HG02943 (cell line): ENCODE results near the gene LENG8.
"Not testable (repeated sequence)": the region's sequence is repeated elsewhere in the genome, so short reads cannot be mapped to it uniquely, and the experiment has no call there.

Experiments
- ATAC-seq: cut with Tn5 transposase; IDR thresholded peaks from one replicate; pipeline ENCODE4 v1.9.1; 2021; ENCODE audit warnings: mild to moderate bottlenecking, low read depth, moderate library complexity; ENCODE audit not compliant: unreplicated experiment

LENG8 gene

GRCh38 chr19:54475706-54476105 is 26.7 kb downstream of the LENG8 start:
- ATAC-seq, result no peak

GRCh38 chr19:54477650-54478049 is 28.7 kb downstream of the LENG8 start:
- no peak for ATAC-seq

- ATAC-seq, result no peak
Observed at GRCh38 chr19:54478677-54479266, 29.8 kb downstream of the LENG8 start.

DNA sequence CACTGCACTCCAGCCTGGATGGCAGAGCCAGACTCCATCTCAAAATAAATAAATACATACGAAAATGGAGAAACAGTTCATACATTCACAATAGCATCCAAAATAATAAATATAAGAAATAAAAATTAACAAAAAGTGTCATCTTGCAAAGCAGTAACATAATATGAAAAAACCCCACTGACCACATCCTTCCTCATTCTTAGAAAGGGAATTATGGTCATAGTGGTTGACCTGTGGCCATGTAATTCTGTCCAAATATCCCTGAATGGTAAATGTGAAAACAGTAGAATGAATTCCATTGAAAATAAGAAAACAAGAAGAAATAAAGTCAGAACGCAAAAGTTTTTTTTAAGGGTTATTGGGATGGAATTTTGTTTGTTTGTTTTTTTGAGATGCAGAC is 31.1 kb downstream of the LENG8 start:
- no peak for ATAC-seq

GRCh38 chr19:54481326-54481930 is 32.4 kb downstream of the LENG8 start:
- no peak for ATAC-seq

DNA sequence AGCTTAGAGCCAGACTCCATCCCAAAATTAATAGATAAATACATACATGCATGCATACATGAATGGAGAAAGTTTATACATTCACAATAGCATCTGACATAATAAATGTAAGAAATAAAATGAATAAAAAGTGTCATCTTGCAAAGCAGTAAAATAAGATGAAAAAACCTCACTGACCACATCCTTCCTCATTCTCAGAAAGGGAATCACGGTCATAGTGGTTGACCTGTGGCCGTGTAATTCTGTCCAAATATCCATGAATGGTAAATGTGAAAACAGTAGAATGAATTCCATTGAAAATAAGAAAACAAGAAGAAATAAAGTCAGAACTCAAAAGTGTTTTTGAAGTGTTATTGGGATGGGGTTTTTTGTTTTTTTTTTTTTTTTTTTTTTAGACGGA is 33.9 kb downstream of the LENG8 start:
- ATAC-seq, result no peak

DNA sequence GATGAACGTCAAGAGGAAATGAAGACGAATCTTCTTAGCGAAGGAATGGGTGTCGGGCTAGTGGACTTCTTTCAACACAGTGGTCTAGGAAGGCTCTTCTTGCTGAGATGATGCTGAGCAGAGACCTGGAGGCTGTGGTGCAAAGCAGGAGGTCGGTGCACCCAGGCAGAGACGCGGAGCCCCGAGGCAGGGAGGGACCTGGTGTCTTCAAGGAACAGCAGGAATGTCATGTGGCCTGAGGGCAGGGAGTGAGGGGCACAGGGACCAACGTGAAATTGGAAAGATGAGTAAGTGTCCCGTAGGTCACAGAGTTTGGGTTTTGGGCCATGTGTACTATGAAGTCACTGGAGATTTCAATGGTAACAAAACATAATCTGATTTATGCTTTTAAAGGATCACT is 35.5 kb downstream of the LENG8 start:
- no peak for ATAC-seq

- ATAC-seq, result no peak
Observed at GRCh38 chr19:54485851-54486250, 36.9 kb downstream of the LENG8 start.

DNA sequence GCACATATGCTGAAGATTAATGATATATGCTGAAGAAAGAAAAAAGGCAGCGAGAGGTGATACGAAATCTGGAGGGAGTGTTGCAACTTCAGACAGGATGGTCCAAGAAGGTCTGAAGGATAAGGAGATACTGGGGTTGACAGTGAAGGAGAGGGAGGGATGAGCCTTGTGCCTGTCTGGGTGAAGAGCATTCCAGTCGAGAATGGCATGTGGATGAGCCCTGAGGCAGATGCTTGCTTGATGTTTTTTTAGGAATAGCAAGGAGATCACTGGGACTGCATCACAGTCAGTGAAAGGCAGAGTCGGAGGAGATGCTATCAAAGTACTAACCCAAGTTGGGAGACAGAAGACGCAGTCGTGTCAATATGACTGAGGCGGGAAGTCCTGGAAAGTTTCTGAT is 40.3 kb downstream of the LENG8 start:
- no peak for ATAC-seq

- ATAC-seq, result no peak
Observed at GRCh38 chr19:54489766-54490165, 40.8 kb downstream of the LENG8 start.

- ATAC-seq, result no peak
Observed at GRCh38 chr19:54492568-54492967, 43.6 kb downstream of the LENG8 start.

DNA sequence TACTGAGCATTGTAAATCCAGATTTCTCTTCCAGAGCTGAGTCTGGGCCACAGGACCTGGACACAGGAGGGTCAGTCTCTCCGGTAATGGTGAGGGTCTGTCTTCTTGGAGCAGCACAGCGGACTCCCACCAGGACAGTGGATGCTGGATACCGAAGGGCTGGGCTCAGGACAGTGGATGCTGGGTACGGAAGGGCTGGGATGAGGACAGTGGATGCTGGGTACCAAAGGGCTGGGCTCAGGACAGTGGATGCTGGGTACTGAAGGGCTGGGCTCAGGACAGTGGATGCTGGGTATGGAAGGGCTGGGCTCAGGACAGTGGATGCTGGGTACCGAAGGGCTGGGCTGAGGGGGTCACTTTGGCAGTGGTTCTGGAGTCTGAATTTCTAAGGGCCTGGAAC is 44.1 kb downstream of the LENG8 start:
- ATAC-seq, result not testable (repeated sequence)

- ATAC-seq, result no peak
Observed at GRCh38 chr19:54493967-54494585, 45.1 kb downstream of the LENG8 start.

DNA sequence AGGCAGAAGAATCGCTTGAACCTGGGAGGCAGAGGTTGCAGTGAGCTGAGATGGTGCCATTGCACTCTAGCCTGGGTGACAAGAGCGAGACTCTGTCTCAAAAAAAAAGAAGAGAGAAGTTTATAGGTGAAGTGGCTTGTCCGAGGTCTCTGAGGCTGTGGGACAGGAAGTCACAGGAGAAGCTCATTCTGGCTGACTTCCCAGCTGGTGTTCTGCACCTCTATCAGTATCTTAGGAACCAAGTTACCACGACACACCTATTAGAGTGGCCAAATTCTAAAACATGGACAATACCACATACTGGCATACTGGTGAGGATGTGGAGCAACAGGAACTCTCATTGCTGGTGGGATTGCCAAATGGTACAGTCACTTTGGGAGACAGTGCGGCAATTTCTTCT is 46.3 kb downstream of the LENG8 start:
- ATAC-seq, result not testable (repeated sequence)

- not testable (repeated sequence) for ATAC-seq
Observed at GRCh38 chr19:54497747-54498450, 48.9 kb downstream of the LENG8 start.

GRCh38 chr19:54498451-54498772 is 49.4 kb downstream of the LENG8 start:
- ATAC-seq, result not testable (repeated sequence)

DNA sequence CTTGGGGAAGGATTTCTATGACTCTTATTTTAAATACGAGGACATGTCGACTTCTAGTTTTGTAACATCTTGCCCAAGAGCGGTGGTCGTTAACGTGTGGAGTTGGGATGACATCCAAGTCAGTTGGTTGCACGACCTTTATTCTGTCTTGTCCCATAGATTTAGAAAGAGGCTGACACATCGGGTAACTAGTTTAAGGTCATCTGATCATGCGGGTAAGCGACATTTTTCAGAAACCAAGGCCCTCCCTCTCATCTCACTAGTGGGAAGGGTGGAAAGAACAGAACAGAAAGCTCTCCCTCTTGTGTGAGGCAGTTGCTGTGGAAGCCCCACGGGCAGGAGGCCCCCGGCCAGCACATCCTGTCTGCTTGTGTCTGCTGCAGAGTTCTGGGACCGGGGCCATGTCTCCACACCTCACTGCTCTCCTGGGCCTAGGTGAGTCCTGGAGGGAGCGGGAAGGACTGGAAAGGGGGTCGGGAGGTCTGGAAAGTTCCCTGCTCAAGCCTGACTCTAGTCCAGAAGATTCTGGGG is 53.6 kb downstream of the LENG8 start, which contains the start of gene LAIR2:
LAIR2 (plus strand) TSS at position 314 of the 531 bp plus-strand sequence; CDS start at position 402, 88 bp downstream.
- ATAC-seq, result no peak

DNA sequence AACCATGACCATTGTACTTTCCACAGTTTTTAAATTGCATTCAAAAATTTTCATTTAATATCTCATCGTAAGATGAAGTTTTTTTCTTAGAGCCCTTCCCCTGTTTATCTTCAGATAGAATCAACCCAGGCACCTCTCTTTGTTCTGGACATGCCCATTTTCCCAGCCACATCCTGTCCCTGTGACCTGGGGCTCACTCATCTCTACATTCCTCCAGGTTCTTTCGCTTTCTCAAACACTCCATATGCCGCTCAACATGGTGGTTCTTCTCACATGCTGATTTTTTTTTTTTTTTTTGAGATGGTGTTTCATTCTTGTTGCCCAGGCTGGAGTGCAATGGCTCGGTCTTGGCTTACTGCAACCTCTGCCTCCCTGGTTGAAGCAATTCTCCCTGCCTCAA is 56.5 kb downstream of the LENG8 start:
- not testable (repeated sequence) for ATAC-seq

DNA sequence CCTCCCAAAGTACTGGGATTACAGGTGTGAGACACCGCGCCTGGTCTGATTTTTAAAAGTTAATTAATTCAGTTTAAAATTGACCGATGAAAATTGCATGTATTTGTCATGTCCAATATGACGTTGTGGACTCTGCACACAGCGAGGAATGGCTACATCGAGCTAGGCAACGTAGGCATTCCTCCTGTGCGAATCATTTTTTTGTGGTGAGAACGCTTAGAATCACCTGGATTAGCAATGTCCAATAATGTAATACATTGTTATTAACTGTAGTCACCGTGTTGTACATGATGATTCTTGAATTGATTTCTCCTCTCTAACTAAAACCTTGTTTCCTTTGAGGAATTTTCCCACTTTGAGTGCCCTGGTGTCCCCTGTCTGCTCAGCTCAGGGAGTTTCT is 57.1 kb downstream of the LENG8 start:
- no peak for ATAC-seq

GRCh38 chr19:54507038-54507717 is 58.2 kb downstream of the LENG8 start:
- ATAC-seq, result not testable (repeated sequence)

DNA sequence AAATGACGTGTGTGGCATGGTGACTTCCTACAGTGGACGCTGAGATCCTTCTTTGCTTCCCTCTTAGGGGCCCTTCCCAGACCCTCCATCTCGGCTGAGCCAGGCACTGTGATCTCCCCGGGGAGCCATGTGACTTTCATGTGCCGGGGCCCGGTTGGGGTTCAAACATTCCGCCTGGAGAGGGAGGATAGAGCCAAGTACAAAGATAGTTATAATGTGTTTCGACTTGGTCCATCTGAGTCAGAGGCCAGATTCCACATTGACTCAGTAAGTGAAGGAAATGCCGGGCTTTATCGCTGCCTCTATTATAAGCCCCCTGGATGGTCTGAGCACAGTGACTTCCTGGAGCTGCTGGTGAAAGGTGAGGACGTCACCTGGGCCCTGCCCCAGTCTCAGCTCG is 58.8 kb downstream of the LENG8 start:
- no peak for ATAC-seq
